WERI-Rb-1 (cell line): ENCODE results near the gene UBE2E2.

Experiments used
- DNase-seq: peaks from one replicate; pipeline ENCODE4 v3.0.0-alpha.2; 2020
- H3K27ac ChIP-seq: fragments of 250-450 bp; sonication (Bioruptor Pico); 2 replicates; pipeline ENCODE4 v1.5.1; 2020; ENCODE audit warnings: mild to moderate bottlenecking, moderate library complexity
- H3K27me3 ChIP-seq: fragments of 250-450 bp; sonication (Bioruptor Pico); 2 replicates; pipeline ENCODE4 v1.5.1; 2021; ENCODE audit warnings: mild to moderate bottlenecking, low read depth, moderate library complexity; ENCODE audit not compliant: insufficient read depth, severe bottlenecking
- H3K36me3 ChIP-seq: fragments of 250-450 bp; sonication (Bioruptor Pico); 2 replicates; pipeline ENCODE4 v1.5.1; 2020; ENCODE audit warnings: mild to moderate bottlenecking, moderate library complexity
- H3K4me3 ChIP-seq: 2 replicates; pipeline ENCODE4 v1.5.1; 2011; ENCODE audit warnings: low read depth, mild to moderate bottlenecking, control low read depth, low read length
- H3K9me3 ChIP-seq: fragments of 250-450 bp; sonication (Bioruptor Pico); 2 replicates; pipeline ENCODE4 v1.5.1; 2021; ENCODE audit warnings: mild to moderate bottlenecking, moderate library complexity; ENCODE audit not compliant: severe bottlenecking
- TF ChIP-seq, protein P1 (sequence below): IDR thresholded peaks from 2 replicates; pipeline ENCODE4 v1.5.1; 2011; ENCODE audit warnings: low read depth, mild to moderate bottlenecking, control low read depth, inconsistent platforms, low read length

The UBE2E2 gene

DNA sequence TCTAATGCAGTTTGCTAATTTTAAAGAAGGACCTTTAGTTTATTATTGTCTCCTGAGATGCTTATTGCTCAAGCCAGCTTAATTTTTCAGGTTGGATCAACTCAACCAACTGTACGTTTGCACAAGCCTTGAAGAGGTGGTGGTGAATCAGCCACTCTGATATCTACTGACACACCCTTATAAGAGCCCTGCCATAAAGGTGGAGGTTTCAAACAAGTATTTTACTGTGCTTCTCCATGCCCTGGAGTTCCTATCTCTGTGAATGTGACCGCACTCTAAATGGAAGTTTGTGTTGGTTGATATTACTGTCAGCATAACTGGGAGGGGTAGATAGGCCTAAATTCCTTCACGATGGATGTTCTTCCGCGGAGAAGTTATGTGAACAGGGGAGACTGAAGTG, 305.3 kb downstream of the UBE2E2 start:
- Histone ChIP-seq H3K36me3 (no peaks in the 10 kb centered on the region), H3K9me3 (no peaks in the 10 kb centered on the region), H3K27ac (no peak overlapping the region), H3K27me3 (no peaks in the 10 kb centered on the region), H3K4me3 (no peak overlapping the region)
- DNase-seq, result no peak
- TF ChIP-seq, protein P1, sequence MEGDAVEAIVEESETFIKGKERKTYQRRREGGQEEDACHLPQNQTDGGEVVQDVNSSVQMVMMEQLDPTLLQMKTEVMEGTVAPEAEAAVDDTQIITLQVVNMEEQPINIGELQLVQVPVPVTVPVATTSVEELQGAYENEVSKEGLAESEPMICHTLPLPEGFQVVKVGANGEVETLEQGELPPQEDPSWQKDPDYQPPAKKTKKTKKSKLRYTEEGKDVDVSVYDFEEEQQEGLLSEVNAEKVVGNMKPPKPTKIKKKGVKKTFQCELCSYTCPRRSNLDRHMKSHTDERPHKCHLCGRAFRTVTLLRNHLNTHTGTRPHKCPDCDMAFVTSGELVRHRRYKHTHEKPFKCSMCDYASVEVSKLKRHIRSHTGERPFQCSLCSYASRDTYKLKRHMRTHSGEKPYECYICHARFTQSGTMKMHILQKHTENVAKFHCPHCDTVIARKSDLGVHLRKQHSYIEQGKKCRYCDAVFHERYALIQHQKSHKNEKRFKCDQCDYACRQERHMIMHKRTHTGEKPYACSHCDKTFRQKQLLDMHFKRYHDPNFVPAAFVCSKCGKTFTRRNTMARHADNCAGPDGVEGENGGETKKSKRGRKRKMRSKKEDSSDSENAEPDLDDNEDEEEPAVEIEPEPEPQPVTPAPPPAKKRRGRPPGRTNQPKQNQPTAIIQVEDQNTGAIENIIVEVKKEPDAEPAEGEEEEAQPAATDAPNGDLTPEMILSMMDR, result no peak

DNA sequence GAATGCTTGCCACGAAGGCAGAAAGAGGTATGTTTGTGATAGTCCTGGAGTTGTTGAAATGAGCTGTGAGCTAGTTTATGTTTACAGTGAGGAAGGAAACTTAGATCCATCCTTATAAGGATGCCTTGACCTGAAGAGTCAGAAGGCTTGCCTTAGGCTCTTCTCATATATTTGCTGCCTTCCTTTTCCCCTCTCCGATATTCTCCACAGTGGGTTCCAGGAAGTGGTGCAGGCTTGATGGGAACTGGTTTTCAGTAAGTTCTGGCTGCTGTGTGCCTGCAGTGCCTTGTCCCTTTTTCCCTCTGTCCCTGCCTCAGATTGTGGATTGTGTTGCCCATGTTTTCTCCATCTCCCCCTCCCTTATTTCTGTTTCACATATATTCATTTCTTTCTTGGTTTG, 315.3 kb downstream of the UBE2E2 start:
- no peak for DNase-seq
- Histone ChIP-seq H3K27me3 (no peaks in the 10 kb centered on the region), H3K27ac (no peak overlapping the region), H3K36me3 (no peaks in the 10 kb centered on the region), H3K9me3 (no peaks in the 10 kb centered on the region), H3K4me3 (no peak overlapping the region)
- TF ChIP-seq, protein P1, result no peak

DNA sequence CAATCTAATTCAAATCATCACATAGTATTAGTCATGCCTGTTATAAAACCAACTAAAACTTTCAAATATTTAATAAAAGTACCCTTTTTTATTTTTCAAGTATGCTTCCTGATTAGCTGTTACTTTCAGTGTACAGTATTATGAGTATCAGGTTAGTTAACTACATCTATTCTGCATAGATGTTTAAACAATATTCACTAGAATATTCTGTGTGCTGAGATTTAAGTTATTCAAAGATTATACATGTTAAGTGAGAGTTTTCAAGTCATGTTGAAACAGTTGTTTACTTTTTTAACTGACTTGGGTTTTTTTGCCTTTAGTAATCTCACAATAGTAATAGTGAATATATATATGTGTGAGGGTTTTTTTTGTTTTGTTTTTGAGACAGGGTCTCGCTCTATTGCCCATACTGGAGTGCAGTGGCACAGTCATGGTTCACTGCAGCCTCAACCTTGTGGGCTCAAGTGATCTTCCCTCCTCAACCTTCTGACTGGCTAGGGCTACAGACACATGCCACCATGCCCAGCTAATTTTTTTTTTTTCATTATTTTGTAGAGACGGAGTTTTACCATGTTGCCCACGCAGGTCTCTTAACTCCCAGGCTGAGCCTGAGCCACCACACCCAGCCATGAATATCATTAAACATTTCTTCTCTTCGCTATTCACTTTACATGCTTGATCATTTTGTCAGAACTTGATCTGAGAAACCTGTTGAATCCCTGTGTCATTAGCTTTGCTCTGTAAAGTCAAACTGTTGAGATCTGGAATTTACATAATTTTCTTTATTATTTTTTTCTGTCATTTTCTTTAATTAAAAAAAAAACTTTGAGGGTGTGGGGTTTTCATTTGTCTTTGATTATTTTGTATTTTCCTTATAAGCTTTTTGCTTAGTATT, 316.4 kb downstream of the UBE2E2 start:
- no peaks in the 10 kb centered on the region for H3K9me3 ChIP-seq
- H3K4me3 ChIP-seq, result no peak overlapping the region
- no peak overlapping the region for H3K27ac ChIP-seq
- TF ChIP-seq, protein P1, result no peak
- no peaks in the 10 kb centered on the region for H3K36me3 ChIP-seq
- DNase-seq, result no peak
- no peaks in the 10 kb centered on the region for H3K27me3 ChIP-seq

DNA sequence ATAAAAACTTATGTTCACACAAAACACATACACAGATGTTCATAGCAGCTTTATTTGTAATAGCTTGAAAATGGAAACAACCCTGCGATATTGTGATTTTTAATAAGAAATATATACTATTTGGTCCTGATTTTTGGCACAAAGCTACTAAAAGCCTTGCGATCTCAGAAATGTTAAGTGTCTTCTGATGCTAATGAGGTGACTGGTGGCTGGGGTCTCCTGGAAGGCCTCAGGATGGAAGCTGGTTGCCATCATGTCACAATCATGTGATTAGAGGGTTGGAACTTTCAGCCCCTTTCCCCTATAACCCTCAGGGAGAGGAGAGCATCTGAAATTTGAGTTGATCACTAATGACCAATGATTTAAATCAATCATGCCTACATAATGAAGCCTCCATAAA, 324.2 kb downstream of the UBE2E2 start:
- no peak overlapping the region for H3K27ac ChIP-seq
- H3K36me3 ChIP-seq, result no peaks in the 10 kb centered on the region
- DNase-seq, result no peak
- H3K27me3 ChIP-seq, result no peaks in the 10 kb centered on the region
- no peak overlapping the region for H3K4me3 ChIP-seq
- TF ChIP-seq, protein P1, result no peak
- H3K9me3 ChIP-seq, result no peaks in the 10 kb centered on the region

DNA sequence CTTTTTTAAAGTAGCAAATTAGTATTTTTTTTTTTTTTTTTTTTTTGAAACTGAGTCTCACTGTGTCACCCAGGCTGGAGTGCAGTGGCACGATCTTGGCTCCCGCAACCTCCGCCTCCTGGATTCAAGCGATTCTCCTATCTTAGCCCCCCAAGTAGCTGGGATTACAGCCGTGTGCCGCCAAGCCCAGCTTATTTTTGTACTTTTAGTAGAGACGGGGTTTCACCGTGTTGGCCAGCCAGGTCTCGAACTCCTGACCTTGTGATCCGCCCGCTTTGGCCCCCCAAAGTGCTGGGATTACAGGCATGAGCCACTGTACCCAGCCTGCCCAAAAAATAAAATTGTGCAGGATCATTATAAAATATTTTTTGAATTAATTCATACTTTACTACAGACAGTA, 330.5 kb downstream of the UBE2E2 start:
- Histone ChIP-seq H3K9me3 (no peaks in the 10 kb centered on the region), H3K27me3 (no peaks in the 10 kb centered on the region), H3K36me3 (no peaks in the 10 kb centered on the region), H3K4me3 (no peak overlapping the region), H3K27ac (no peak overlapping the region)
- TF ChIP-seq, protein P1, result no peak
- DNase-seq, result no peak

DNA sequence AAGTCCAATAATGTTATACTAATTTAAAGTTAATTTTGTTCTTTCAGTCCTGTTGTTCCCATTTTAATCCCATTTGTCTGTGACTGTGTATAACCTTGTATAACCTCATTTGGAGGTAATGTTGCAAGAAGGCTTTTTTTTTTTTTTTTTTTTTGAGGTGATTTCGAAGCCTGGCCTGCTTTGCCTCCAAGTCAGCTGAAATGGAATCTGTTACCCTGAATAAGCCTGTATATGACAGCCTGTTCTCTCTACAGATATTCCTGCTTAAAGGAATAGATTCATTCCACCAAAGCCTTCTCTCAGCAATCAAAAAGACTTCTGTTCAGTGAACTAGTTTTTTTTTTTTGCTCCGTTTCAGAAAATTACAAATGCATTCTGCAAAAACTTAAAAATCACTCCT, 330.9 kb downstream of the UBE2E2 start:
- DNase-seq, result no peak
- TF ChIP-seq, protein P1, result no peak
- no peak overlapping the region for H3K27ac ChIP-seq
- no peak overlapping the region for H3K4me3 ChIP-seq
- no peaks in the 10 kb centered on the region for H3K27me3 ChIP-seq
- H3K36me3 ChIP-seq, result no peaks in the 10 kb centered on the region
- H3K9me3 ChIP-seq, result no peaks in the 10 kb centered on the region
